A549 (cell line): ENCODE data around the gene CTCFL. TPM values are rescaled to one million over a fixed set of nuclear protein-coding genes. Genes with fewer than 3 reads are reported as not detected.

Source experiments
- ATAC-seq, 2 experiments: fragments of 200-7000 bp in 1 of 2; fragments of >200 bp in 1 of 2; cut with Nextera tagmentation in 1 of 2; cut with Tn5 transposase in 1 of 2; 3 replicates each; pipeline versions ENCODE4 v1.8.0 to v1.9.1; 2018 to 2020; ENCODE audit warnings: mild to moderate bottlenecking in 1 of 2, moderate library complexity in 1 of 2
- CTCF ChIA-PET: fragments of 300-600 bp; sonication (Branson Sonifier 250); formaldehyde crosslinking; extraction: SDS; loops from one replicate; lab custom pipeline; 2021; ENCODE audit warnings: antibody characterized with exemption, inconsistent platforms; lab: Yijun Ruan, JAX
- POLR2A ChIA-PET: fragments of 350-600 bp; formaldehyde crosslinking; extraction: SDS; loops from one replicate; lab custom pipeline; 2021; ENCODE audit warnings: antibody characterized with exemption, inconsistent platforms; lab: Yijun Ruan, JAX
- DNase-seq, 2 experiments: peaks; one replicate each; pipeline versions ENCODE4 v3.0.0 to v3.0.0-alpha.2; 2011 to 2016; ENCODE audit warnings: low read depth in 1 of 2, low spot score in 1 of 2
- FAIRE-seq: peaks from 2 replicates; lab custom pipeline; 2011; peaks lifted over from hg19 to GRCh38; lab: Jason Lieb, UNC
- H3K27ac ChIP-seq, 2 experiments: fragments of >200 bp; sonication (Bioruptor Twin); formaldehyde crosslinking; 3 replicates each; pipeline ENCODE4 v1.5.1; 2016 to 2017
- H3K4me1 ChIP-seq: fragments of >200 bp; sonication (Bioruptor Twin); formaldehyde crosslinking; 3 replicates; pipeline ENCODE4 v1.6.1; 2016
- H3K4me2 ChIP-seq: fragments of >200 bp; sonication (Bioruptor Twin); formaldehyde crosslinking; 3 replicates; pipeline ENCODE4 v1.6.1; 2016
- H3K4me3 ChIP-seq: fragments of >200 bp; sonication (Bioruptor Twin); formaldehyde crosslinking; 3 replicates; pipeline ENCODE4 v1.5.1; 2016
- H3K9me3 ChIP-seq: fragments of >200 bp; sonication (Bioruptor Twin); formaldehyde crosslinking; 3 replicates; pipeline ENCODE4 v1.6.1; 2016
- BHLHE40 ChIP-seq: IDR thresholded peaks from 2 replicates; pipeline ENCODE4 v1.6.1; 2012; ENCODE audit warnings: low read depth, low read length, inconsistent platforms
- CBX2 ChIP-seq: fragments of 200-600 bp; sonication (generic); IDR thresholded peaks from 2 replicates; pipeline ENCODE4 v1.6.1; 2016; ENCODE audit warnings: low read depth, mild to moderate bottlenecking, borderline replicate concordance
- CBX8 ChIP-seq: fragments of 200-600 bp; sonication (generic); IDR thresholded peaks from 2 replicates; pipeline ENCODE4 v1.6.1; 2016
- CEBPB ChIP-seq, 2 experiments: fragments of >200 bp in 1 of 2; sonication (Bioruptor Twin) in 1 of 2; formaldehyde crosslinking in 1 of 2; IDR thresholded peaks; 2 replicates each; pipeline ENCODE4 v1.6.1; 2012 to 2016
- CHD2 ChIP-seq: fragments of 150-350 bp; IDR thresholded peaks from 2 replicates; pipeline ENCODE4 v1.6.1; 2014; ENCODE audit warnings: low read length; ENCODE audit not compliant: partially characterized antibody
- ESRRA ChIP-seq: fragments of 150-350 bp; IDR thresholded peaks from 2 replicates; pipeline ENCODE4 v1.6.1; 2014; ENCODE audit warnings: mild to moderate bottlenecking, low read length, borderline replicate concordance
- HEYL ChIP-seq: fragments of 250-450 bp; sonication (Bioruptor Pico); IDR thresholded peaks from 2 replicates; pipeline ENCODE4 v1.8.0; 2021; ENCODE audit warnings: mild to moderate bottlenecking, moderate library complexity
- HOXA7 ChIP-seq: fragments of 250-450 bp; sonication (Bioruptor Pico); IDR thresholded peaks from 2 replicates; pipeline ENCODE4 v1.5.0; 2020; ENCODE audit warnings: mild to moderate bottlenecking, moderate library complexity
- KDM5A ChIP-seq: fragments of 200-600 bp; sonication (generic); IDR thresholded peaks from 2 replicates; pipeline ENCODE4 v1.6.1; 2016; ENCODE audit warnings: antibody characterized with exemption, mild to moderate bottlenecking
- PHF8 ChIP-seq: fragments of 200-600 bp; sonication (generic); IDR thresholded peaks from 2 replicates; pipeline ENCODE4 v1.6.1; 2016; ENCODE audit warnings: low read depth, mild to moderate bottlenecking, antibody characterized with exemption, moderate library complexity, borderline replicate concordance
- POLR2AphosphoS2 ChIP-seq: conservative IDR thresholded peaks from 2 replicates; pipeline ENCODE4 v1.6.1; 2012; ENCODE audit warnings: low read length, improper control_type of control experiment, inconsistent platforms
- RNF2 ChIP-seq: fragments of 200-600 bp; sonication (generic); IDR thresholded peaks from 2 replicates; pipeline ENCODE4 v1.6.1; 2016; ENCODE audit warnings: low read depth, mild to moderate bottlenecking, antibody characterized with exemption, moderate library complexity, borderline replicate concordance
- TFCP2L1 ChIP-seq: fragments of 250-450 bp; sonication (Bioruptor Pico); IDR thresholded peaks from 2 replicates; pipeline ENCODE4 v1.5.0; 2021; ENCODE audit warnings: mild to moderate bottlenecking
- TP53 ChIP-seq: fragments of 250-450 bp; sonication (Bioruptor Pico); IDR thresholded peaks from 2 replicates; pipeline ENCODE4 v1.5.0; 2021; ENCODE audit warnings: mild to moderate bottlenecking, moderate library complexity
- ZC3H11A ChIP-seq: fragments of 450-650 bp; IDR thresholded peaks from 2 replicates; pipeline ENCODE4 v1.6.1; 2014; ENCODE audit warnings: antibody characterized with exemption, mild to moderate bottlenecking
- ZFP36 ChIP-seq: fragments of 450-650 bp; IDR thresholded peaks from 2 replicates; pipeline ENCODE4 v1.6.1; 2014; ENCODE audit warnings: borderline replicate concordance; ENCODE audit not compliant: partially characterized antibody
- ZNF302 ChIP-seq: fragments of 250-450 bp; sonication (Bioruptor Pico); IDR thresholded peaks from 2 replicates; pipeline ENCODE4 v1.9.0; 2021; ENCODE audit warnings: inconsistent platforms, mild to moderate bottlenecking, moderate library complexity
- WGBS: methylation state at CpG from one replicate; pipeline ENCODE4 v1.1.6; 2017; ENCODE audit errors: missing lambda C conversion rate; 5-methylcytosine and 5-hydroxymethylcytosine counted together
- polyA plus RNA-seq, 4 experiments: library from polyadenylated mRNA; depleted of rRNA in 3 of 4; stranded (reverse); fragments of >200 nt; fragmentation: RNase III in 1 of 4; extraction: RNeasy Plus Mini Kit Qiagen cat#74134 plus additional on column Dnase treatment in 1 of 4; gene quantifications; 2 replicates in 3 of 4; 3 replicates in 1 of 4; pipeline ENCODE4 v1.2.3, GENCODE V29; 2011 to 2017
- TF ChIP-seq, protein P1 (sequence below): fragments of 200-600 bp; sonication (generic); IDR thresholded peaks from 2 replicates; pipeline ENCODE4 v1.6.1; 2016; ENCODE audit warnings: antibody characterized with exemption, mild to moderate bottlenecking, moderate library complexity
- TF ChIP-seq, protein P2 (sequence below): fragments of 450-650 bp; IDR thresholded peaks from 2 replicates; pipeline ENCODE4 v1.6.1; 2014; ENCODE audit warnings: antibody characterized with exemption
- TF ChIP-seq, protein P3 (sequence below): fragments of >200 bp; sonication (Bioruptor Twin); formaldehyde crosslinking; IDR thresholded peaks from 2 replicates; pipeline ENCODE4 v1.6.1; 2016
- TF ChIP-seq, protein P4 (sequence below): fragments of 250-450 bp; sonication (Bioruptor Pico); IDR thresholded peaks from 2 replicates; pipeline ENCODE4 v1.5.0; 2020; ENCODE audit warnings: low read depth, mild to moderate bottlenecking, moderate library complexity
- TF ChIP-seq, protein P5 (sequence below): fragments of 250-450 bp; sonication (Bioruptor Pico); IDR thresholded peaks from 2 replicates; pipeline ENCODE4 v1.5.0; 2021; ENCODE audit warnings: mild to moderate bottlenecking, moderate library complexity, borderline replicate concordance
- TF ChIP-seq, protein P6 (sequence below): fragments of 150-350 bp; IDR thresholded peaks from 2 replicates; pipeline ENCODE4 v1.6.1; 2014; ENCODE audit warnings: low read depth, mild to moderate bottlenecking, low read length
- TF ChIP-seq, protein P7 (sequence below): fragments of >200 bp; sonication (Bioruptor Twin); formaldehyde crosslinking; IDR thresholded peaks from 3 replicates; pipeline ENCODE4 v1.5.1; 2016

The CTCFL gene
- polyA plus RNA-seq, 2 of the 4 experiments (the other 2 are of a cell fraction), result 0.03 TPM

DNA sequence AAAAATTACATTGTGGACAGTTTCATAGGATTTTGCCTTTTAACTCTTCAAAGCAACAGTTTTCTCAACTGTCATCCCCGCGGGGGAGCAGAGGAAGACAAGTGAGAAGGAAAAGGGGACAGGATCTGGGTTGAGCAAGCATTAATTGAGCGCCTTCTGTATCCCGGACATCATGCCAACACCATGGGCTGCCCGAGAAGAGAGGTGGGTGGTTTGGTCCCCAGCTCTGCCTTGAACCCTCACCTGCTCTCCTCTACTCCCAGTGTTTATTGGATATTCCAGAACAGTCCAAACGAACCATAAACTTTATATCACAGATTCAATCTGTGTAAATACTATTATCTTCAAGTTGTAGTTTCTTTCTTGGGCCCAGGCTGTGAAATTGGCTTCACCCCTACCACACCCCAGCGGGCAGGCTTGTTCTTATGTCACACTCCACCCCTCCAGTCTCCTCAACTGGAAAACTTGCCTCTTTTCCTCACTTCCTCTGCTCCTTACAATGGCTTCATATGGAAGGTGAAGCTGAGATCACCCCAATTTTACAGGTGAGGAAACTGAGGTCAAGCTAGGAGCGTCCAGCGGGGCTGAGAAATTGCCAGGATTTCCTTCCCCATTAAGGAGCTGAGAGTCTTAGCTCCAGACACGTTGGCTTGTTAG lies 42.0 kb upstream of the CTCFL start:
- ChIA-PET POLR2A (no interaction called here), CTCF (interaction anchor here (0.6 to 2.0 kb wide), 5 partner anchors 29 to 526 kb away, joined by 3 to 9 read pairs (median 3); no protein-coding TSS in a partner anchor)
- no peak overlapping the region for H3K27ac ChIP-seq
- TF ChIP-seq KDM5A, result no peak
- no peak for TF ChIP-seq POLR2AphosphoS2
- no peak for TF ChIP-seq CEBPB (IDR thresholded peaks at IDR 0.05)
- no peak for TF ChIP-seq ZNF302 (CRISPR knock-in tag)
- TF ChIP-seq ZFP36, result no peak
- TF ChIP-seq TP53 (CRISPR knock-in tag), result no peak
- TF ChIP-seq, protein P1, sequence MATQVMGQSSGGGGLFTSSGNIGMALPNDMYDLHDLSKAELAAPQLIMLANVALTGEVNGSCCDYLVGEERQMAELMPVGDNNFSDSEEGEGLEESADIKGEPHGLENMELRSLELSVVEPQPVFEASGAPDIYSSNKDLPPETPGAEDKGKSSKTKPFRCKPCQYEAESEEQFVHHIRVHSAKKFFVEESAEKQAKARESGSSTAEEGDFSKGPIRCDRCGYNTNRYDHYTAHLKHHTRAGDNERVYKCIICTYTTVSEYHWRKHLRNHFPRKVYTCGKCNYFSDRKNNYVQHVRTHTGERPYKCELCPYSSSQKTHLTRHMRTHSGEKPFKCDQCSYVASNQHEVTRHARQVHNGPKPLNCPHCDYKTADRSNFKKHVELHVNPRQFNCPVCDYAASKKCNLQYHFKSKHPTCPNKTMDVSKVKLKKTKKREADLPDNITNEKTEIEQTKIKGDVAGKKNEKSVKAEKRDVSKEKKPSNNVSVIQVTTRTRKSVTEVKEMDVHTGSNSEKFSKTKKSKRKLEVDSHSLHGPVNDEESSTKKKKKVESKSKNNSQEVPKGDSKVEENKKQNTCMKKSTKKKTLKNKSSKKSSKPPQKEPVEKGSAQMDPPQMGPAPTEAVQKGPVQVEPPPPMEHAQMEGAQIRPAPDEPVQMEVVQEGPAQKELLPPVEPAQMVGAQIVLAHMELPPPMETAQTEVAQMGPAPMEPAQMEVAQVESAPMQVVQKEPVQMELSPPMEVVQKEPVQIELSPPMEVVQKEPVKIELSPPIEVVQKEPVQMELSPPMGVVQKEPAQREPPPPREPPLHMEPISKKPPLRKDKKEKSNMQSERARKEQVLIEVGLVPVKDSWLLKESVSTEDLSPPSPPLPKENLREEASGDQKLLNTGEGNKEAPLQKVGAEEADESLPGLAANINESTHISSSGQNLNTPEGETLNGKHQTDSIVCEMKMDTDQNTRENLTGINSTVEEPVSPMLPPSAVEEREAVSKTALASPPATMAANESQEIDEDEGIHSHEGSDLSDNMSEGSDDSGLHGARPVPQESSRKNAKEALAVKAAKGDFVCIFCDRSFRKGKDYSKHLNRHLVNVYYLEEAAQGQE, result no peak
- TF ChIP-seq BHLHE40, result no peak
- TF ChIP-seq, protein P2, sequence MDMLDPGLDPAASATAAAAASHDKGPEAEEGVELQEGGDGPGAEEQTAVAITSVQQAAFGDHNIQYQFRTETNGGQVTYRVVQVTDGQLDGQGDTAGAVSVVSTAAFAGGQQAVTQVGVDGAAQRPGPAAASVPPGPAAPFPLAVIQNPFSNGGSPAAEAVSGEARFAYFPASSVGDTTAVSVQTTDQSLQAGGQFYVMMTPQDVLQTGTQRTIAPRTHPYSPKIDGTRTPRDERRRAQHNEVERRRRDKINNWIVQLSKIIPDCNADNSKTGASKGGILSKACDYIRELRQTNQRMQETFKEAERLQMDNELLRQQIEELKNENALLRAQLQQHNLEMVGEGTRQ, result no peak
- WGBS, result 44% methylated on average over 10 of the region's 10 CpGs
- ATAC-seq (no peak), FAIRE-seq (no peak), DNase-seq (no peak)
- no peaks in the 10 kb centered on the region for H3K4me1 ChIP-seq
- H3K4me2 ChIP-seq, result no peak overlapping the region
- no peak overlapping the region for H3K4me3 ChIP-seq
- no peaks in the 10 kb centered on the region for H3K9me3 ChIP-seq

DNA sequence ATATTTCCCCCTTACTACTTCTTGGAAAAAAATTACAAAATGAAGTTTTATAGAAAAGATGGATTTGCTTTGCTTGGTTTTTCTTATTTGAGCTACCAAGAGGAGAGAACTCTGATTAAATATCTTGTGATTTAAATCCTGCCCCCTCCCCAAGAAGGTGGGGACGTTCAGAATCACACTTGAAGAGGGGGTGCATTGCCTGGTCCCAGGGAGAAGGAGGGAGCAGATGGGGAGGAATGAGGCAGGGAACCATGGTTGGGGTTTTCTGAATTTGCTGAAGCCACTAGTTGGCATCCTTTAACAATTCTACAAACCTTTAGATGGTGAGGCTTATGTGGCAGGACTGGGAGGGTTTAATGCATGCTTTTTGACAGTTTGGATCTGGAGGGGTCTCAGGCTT lies 41.5 kb upstream of the CTCFL start:
- Histone ChIP-seq H3K27ac (no peak overlapping the region), H3K4me2 (no peak overlapping the region), H3K9me3 (no peaks in the 10 kb centered on the region), H3K4me3 (no peak overlapping the region), H3K4me1 (no peaks in the 10 kb centered on the region)
- WGBS, result 3% methylated on average over 1 of the region's 1 CpG
- POLR2A ChIA-PET, result no interaction called here
- no peak for ATAC-seq
- DNase-seq, result no peak
- CTCF ChIA-PET, result interaction anchor here (0.6 to 2.0 kb wide), 6 partner anchors 29 to 527 kb away, joined by 3 to 9 read pairs (median 3); no protein-coding TSS in a partner anchor
- no peak for FAIRE-seq
- TF ChIP-seq, protein P3, sequence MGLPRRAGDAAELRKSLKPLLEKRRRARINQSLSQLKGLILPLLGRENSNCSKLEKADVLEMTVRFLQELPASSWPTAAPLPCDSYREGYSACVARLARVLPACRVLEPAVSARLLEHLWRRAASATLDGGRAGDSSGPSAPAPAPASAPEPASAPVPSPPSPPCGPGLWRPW, result no peak
- TF ChIP-seq, protein P4, sequence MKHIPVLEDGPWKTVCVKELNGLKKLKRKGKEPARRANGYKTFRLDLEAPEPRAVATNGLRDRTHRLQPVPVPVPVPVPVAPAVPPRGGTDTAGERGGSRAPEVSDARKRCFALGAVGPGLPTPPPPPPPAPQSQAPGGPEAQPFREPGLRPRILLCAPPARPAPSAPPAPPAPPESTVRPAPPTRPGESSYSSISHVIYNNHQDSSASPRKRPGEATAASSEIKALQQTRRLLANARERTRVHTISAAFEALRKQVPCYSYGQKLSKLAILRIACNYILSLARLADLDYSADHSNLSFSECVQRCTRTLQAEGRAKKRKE (CRISPR knock-in tag), result no peak
- TF ChIP-seq HOXA7 (CRISPR knock-in tag) (no peak), CBX2 (no peak), ESRRA (no peak), TP53 (CRISPR knock-in tag) (no peak), CBX8 (no peak), HEYL (no peak), TFCP2L1 (CRISPR knock-in tag) (no peak), KDM5A (no peak), RNF2 (no peak), ZC3H11A (no peak), CHD2 (no peak), PHF8 (no peak)
- TF ChIP-seq, protein P5, sequence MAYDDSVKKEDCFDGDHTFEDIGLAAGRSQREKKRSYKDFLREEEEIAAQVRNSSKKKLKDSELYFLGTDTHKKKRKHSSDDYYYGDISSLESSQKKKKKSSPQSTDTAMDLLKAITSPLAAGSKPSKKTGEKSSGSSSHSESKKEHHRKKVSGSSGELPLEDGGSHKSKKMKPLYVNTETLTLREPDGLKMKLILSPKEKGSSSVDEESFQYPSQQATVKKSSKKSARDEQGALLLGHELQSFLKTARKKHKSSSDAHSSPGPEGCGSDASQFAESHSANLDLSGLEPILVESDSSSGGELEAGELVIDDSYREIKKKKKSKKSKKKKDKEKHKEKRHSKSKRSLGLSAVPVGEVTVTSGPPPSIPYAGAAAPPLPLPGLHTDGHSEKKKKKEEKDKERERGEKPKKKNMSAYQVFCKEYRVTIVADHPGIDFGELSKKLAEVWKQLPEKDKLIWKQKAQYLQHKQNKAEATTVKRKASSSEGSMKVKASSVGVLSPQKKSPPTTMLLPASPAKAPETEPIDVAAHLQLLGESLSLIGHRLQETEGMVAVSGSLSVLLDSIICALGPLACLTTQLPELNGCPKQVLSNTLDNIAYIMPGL (CRISPR knock-in tag), result no peak
- TF ChIP-seq, protein P6, sequence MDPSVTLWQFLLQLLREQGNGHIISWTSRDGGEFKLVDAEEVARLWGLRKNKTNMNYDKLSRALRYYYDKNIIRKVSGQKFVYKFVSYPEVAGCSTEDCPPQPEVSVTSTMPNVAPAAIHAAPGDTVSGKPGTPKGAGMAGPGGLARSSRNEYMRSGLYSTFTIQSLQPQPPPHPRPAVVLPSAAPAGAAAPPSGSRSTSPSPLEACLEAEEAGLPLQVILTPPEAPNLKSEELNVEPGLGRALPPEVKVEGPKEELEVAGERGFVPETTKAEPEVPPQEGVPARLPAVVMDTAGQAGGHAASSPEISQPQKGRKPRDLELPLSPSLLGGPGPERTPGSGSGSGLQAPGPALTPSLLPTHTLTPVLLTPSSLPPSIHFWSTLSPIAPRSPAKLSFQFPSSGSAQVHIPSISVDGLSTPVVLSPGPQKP, result no peak
- TF ChIP-seq, protein P7, sequence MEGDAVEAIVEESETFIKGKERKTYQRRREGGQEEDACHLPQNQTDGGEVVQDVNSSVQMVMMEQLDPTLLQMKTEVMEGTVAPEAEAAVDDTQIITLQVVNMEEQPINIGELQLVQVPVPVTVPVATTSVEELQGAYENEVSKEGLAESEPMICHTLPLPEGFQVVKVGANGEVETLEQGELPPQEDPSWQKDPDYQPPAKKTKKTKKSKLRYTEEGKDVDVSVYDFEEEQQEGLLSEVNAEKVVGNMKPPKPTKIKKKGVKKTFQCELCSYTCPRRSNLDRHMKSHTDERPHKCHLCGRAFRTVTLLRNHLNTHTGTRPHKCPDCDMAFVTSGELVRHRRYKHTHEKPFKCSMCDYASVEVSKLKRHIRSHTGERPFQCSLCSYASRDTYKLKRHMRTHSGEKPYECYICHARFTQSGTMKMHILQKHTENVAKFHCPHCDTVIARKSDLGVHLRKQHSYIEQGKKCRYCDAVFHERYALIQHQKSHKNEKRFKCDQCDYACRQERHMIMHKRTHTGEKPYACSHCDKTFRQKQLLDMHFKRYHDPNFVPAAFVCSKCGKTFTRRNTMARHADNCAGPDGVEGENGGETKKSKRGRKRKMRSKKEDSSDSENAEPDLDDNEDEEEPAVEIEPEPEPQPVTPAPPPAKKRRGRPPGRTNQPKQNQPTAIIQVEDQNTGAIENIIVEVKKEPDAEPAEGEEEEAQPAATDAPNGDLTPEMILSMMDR, result no peak
